ENCODE data around the gene NIPAL4. TPM values are rescaled to one million over a fixed set of nuclear protein-coding genes. Genes with fewer than 3 reads are reported as not detected.

NIPAL4 gene
- total and polyA plus RNA-seq, 8 donors = 0.19 to 8.3 (median 3.3) TPM; not detected in 1

GRCh38 chr5:157511651-157512644, 51.9 kb downstream of the NIPAL4 start:
- 30 to 66% (median 54%) methylated on average over 9 of the region's 9 CpGs for WGBS, 5 donors
- H3K36me3 ChIP-seq = peaks cover 0 to 22% (median 12%) of the 10 kb centered on the region in 4 donors
- peak; percentile 74 to 91 for DNase-seq
- peak overlapping the region; percentile 59 to 86 (median 79) for H3K27ac ChIP-seq
- intact Hi-C loops (cut with DNase I; ENCODE audit: low total_unique reads) = no loop called here
- no peaks in the 10 kb centered on the region for H3K9me3 ChIP-seq
- no peaks in the 10 kb centered on the region for H3K27me3 ChIP-seq
- no peak overlapping the region for H3K4me3 ChIP-seq
- TF ChIP-seq POLR2AphosphoS5 (IDR thresholded peaks at IDR 0.05) (peak; percentile 44 to 74 (median 65)), POLR2A (IDR thresholded peaks at IDR 0.05) (no peak)
- H3K4me1 ChIP-seq = peaks cover 19 to 65% (median 37%) of the 10 kb centered on the region in 4 donors

- Histone ChIP-seq H3K4me3 (no peak overlapping the region), H3K27me3 (no peaks in the 10 kb centered on the region), H3K4me1 (peaks cover 12 to 53% (median 34%) of the 10 kb centered on the region in 4 donors), H3K9me3 (no peaks in the 10 kb centered on the region), H3K27ac (peak overlapping the region in 4 of 5 donors; percentile 36 to 86 (median 78)), H3K36me3 (peaks cover 0 to 15% (median 8%) of the 10 kb centered on the region in 4 donors)
- peak in 1 of 3 donors; percentile 7 for TF ChIP-seq POLR2AphosphoS5 (IDR thresholded peaks at IDR 0.05)
- no peak for TF ChIP-seq EP300 (IDR thresholded peaks at IDR 0.05)
- intact Hi-C loops (cut with DNase I; ENCODE audit: low total_unique reads) = no loop called here
- peak; percentile 53 to 77 for DNase-seq
- 59 to 70% (median 66%) methylated on average over 8 of the region's 8 CpGs for WGBS, 5 donors
Observed at GRCh38 chr5:157513182-157513581, 53.2 kb downstream of the NIPAL4 start.

GRCh38 chr5:157514974-157515373, 55.0 kb downstream of the NIPAL4 start:
- peak overlapping the region in 3 of 5 donors; percentile 69 to 86 (median 83) for H3K27ac ChIP-seq
- no peak for TF ChIP-seq POLR2AphosphoS5 (IDR thresholded peaks at IDR 0.05)
- no peak for TF ChIP-seq POLR2A (IDR thresholded peaks at IDR 0.05)
- H3K9me3 ChIP-seq = no peaks in the 10 kb centered on the region
- peaks cover 12 to 52% (median 31%) of the 10 kb centered on the region in 4 donors for H3K4me1 ChIP-seq
- WGBS, 5 donors = 89 to 100% (median 97%) methylated on average over 2 of the region's 2 CpGs
- peaks cover 0 to 25% (median 9%) of the 10 kb centered on the region in 4 donors for H3K36me3 ChIP-seq
- intact Hi-C loops (cut with DNase I; ENCODE audit: low total_unique reads) = no loop called here
- H3K4me3 ChIP-seq = no peak overlapping the region
- no peak for DNase-seq
- H3K27me3 ChIP-seq = no peaks in the 10 kb centered on the region

GRCh38 chr5:157516006-157516405, 56.0 kb downstream of the NIPAL4 start:
- Histone ChIP-seq H3K27ac (peak overlapping the region; percentile 28 to 86 (median 72)), H3K4me1 (peaks cover 12 to 56% (median 28%) of the 10 kb centered on the region in 4 donors), H3K36me3 (peaks cover 0 to 25% (median 9%) of the 10 kb centered on the region in 4 donors), H3K27me3 (no peaks in the 10 kb centered on the region), H3K4me3 (no peak overlapping the region), H3K9me3 (no peaks in the 10 kb centered on the region)
- DNase-seq = no peak
- intact Hi-C loops (cut with DNase I; ENCODE audit: low total_unique reads) = no loop called here
- WGBS, 5 donors = 50 to 76% (median 74%) methylated on average over 3 of the region's 3 CpGs
- peak in 1 of 3 donors; percentile 53 for TF ChIP-seq POLR2AphosphoS5 (IDR thresholded peaks at IDR 0.05)
- no peak for TF ChIP-seq CTCF (IDR thresholded peaks at IDR 0.05)

GRCh38 chr5:157516626-157517325, 56.8 kb downstream of the NIPAL4 start:
- Histone ChIP-seq H3K4me3 (no peak overlapping the region), H3K4me1 (peaks cover 13 to 58% (median 28%) of the 10 kb centered on the region in 4 donors), H3K36me3 (peaks cover 0 to 25% (median 9%) of the 10 kb centered on the region in 4 donors), H3K9me3 (no peaks in the 10 kb centered on the region), H3K27ac (peak overlapping the region; percentile 28 to 86 (median 72)), H3K27me3 (no peaks in the 10 kb centered on the region)
- whole genome bisulfite sequencing, 5 donors = 29 to 55% (median 40%) methylated on average over 5 of the region's 5 CpGs
- TF ChIP-seq CTCF (IDR thresholded peaks at IDR 0.05) (no peak), POLR2AphosphoS5 (IDR thresholded peaks at IDR 0.05) (peak; percentile 17 to 77 (median 71)), POLR2A (IDR thresholded peaks at IDR 0.05) (no peak), EP300 (IDR thresholded peaks at IDR 0.05) (peak; percentile 75)
- peak in 1 of 2 donors; percentile 50 for DNase-seq
- intact Hi-C loops (cut with DNase I; ENCODE audit: low total_unique reads) = no loop called here

All from stomach (tissue), 9 donors.